Prostate gland (tissue), 2 donors: Measurements from ENCODE around the gene LGI4. TPM values are rescaled to one million over a fixed set of nuclear protein-coding genes. Genes with fewer than 3 reads are reported as not detected.

Source experiments
- DNase-seq: peaks from one replicate; pipeline ENCODE4 v3.0.0-alpha.2; 2019; ENCODE audit warnings: low spot score
- H3K27ac ChIP-seq, 2 donors: fragments of 200-600 bp; sonication (generic); 2 replicates each; pipeline ENCODE4 v1.5.1; 2017 to 2019
- H3K27me3 ChIP-seq: fragments of 200-600 bp; sonication (generic); replicated peaks from 2 replicates; pipeline ENCODE4 v1.5.1; 2019; ENCODE audit not compliant: insufficient read depth
- H3K36me3 ChIP-seq, 2 donors: fragments of 200-600 bp; sonication (generic); 1 replicate in 1 of 2; 2 replicates in 1 of 2; pipeline versions ENCODE4 v1.5.1 to v1.8.1; 2017 to 2019
- H3K4me1 ChIP-seq: fragments of 200-600 bp; sonication (generic); replicated peaks from 2 replicates; pipeline ENCODE4 v1.5.1; 2019
- H3K4me3 ChIP-seq, 2 donors: fragments of 200-600 bp; sonication (generic); 2 replicates each; pipeline ENCODE4 v1.5.1; 2017 to 2019
- H3K9me3 ChIP-seq: fragments of 200-600 bp; sonication (generic); 2 replicates; pipeline ENCODE4 v1.5.1; 2017
- CTCF ChIP-seq, 4 experiments: fragments of 200-600 bp in 2 of 4; fragments of 450-650 bp in 2 of 4; sonication (generic) in 2 of 4; IDR thresholded peaks; 1 replicate in 3 of 4; 2 replicates in 1 of 4; pipeline ENCODE4 v1.5.1; 2016 to 2019; ENCODE audit warnings: antibody characterized with exemption in 4 of 4, mild to moderate bottlenecking in 2 of 4, moderate library complexity in 2 of 4
- POLR2A ChIP-seq: fragments of 450-650 bp; IDR thresholded peaks from one replicate; pipeline ENCODE4 v1.6.1; 2016; ENCODE audit warnings: antibody characterized with exemption, mild to moderate bottlenecking
- POLR2AphosphoS5 ChIP-seq: sonication (generic); formaldehyde crosslinking; IDR thresholded peaks from one replicate; pipeline ENCODE4 v1.6.1; 2017; ENCODE audit warnings: antibody characterized with exemption
- WGBS: methylation state at CpG from one replicate; pipeline ENCODE4 v1.1.5; 2018; 5-methylcytosine and 5-hydroxymethylcytosine counted together
- intact Hi-C: fragments of 100-400 bp; cut with DNase I; formaldehyde crosslinking; loops from one replicate; pipeline ENCODE4 v1.14.2; 2022
- total RNA-seq, 2 donors: library from RNA; depleted of rRNA; stranded (reverse); fragments of >200 nt; gene quantifications; one replicate each; pipeline ENCODE4 v1.1.0, GENCODE V29; 2016

Gene LGI4
- total RNA-seq, 2 donors from 2014 or later = 9.1 to 16.3 TPM

DNA sequence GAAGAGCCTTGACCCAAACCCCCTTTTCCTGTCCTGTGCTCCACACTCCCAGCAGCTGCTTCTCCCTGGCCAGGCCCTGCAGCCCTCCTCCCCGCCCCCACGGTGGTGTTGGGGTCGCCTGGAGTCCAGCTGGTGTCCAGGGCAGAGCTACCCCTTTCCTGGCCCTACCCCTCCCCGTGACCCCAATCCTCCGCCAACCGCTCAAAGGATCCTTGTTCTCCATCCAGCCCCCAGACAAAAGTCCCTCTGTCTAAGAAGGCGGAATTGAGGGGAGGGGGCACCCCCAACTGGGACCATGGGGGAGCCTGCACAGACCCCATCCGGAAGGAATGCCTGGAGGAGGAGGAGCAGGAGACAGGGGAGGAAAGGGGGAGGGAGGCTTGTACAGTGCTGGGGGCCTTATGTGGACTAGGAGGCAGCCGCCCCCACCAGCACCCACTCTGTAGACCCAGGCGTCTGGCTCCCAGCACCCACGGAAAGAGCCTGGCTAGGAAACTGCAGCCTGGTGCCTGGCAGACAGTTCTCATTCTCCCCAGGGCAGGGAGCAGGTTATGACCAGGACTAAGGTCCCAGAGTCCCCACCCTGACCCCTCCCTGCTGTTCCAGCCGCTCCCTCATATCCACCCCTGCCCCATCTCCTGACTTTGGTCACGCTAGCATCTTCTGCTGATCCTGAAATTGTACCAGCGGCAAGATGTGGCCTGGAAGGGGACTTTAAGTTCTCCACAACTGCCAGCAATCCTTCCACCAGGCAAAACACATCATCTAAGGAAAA, 19.5 kb downstream of the LGI4 start, which contains the start of gene FXYD3:
Gene FXYD3, plus strand, starts transcription at position 647 of the 775 bp plus-strand sequence. CDS start 3,554 bp downstream, outside the sequence.
- Histone ChIP-seq H3K27ac (peak within 1 kb of the TSS; percentile 83 to 88), H3K4me3 (peak within 1 kb of the TSS; percentile 64 to 65), H3K36me3 (no peaks in the 10 kb centered on the region), H3K4me1 (no peaks in the 10 kb centered on the region), H3K9me3 (no peaks in the 10 kb centered on the region), H3K27me3 (no peaks in the 10 kb centered on the region)
- TF ChIP-seq CTCF (IDR thresholded peaks at IDR 0.05) (no peak), POLR2A (peak; percentile 34), POLR2AphosphoS5 (no peak)
- DNase-seq = no peak
- WGBS = 35% methylated on average over 14 of the region's 14 CpGs
- intact Hi-C loops = no loop called here

GRCh38 chr19:35114353-35115176, 20.3 kb downstream of the LGI4 start:
- no peaks in the 10 kb centered on the region for H3K36me3 ChIP-seq
- peak overlapping the region; percentile 64 to 65 for H3K4me3 ChIP-seq
- WGBS = 9% methylated on average over 23 of the region's 23 CpGs
- H3K27ac ChIP-seq = peak overlapping the region; percentile 83 to 88
- no peaks in the 10 kb centered on the region for H3K4me1 ChIP-seq
- no peaks in the 10 kb centered on the region for H3K27me3 ChIP-seq
- DNase-seq = peak; percentile 84
- no peaks in the 10 kb centered on the region for H3K9me3 ChIP-seq
- intact Hi-C loops = loop anchor here (1.0 kb wide), 1 partner anchor 21 kb away; the partner anchor contains the start of gene LGI4
- TF ChIP-seq POLR2A (peak; percentile 71), CTCF (IDR thresholded peaks at IDR 0.05) (peak; percentile 94 to 98 (median 97)), POLR2AphosphoS5 (peak; percentile 70)

GRCh38 chr19:35112995-35113688, 21.7 kb downstream of the LGI4 start:
- H3K4me1 ChIP-seq = no peaks in the 10 kb centered on the region
- DNase-seq = no peak
- H3K9me3 ChIP-seq = no peaks in the 10 kb centered on the region
- H3K4me3 ChIP-seq = no peak overlapping the region
- no peaks in the 10 kb centered on the region for H3K27me3 ChIP-seq
- H3K27ac ChIP-seq = no peak overlapping the region
- 92% methylated on average over 15 of the region's 15 CpGs for WGBS
- intact Hi-C loops = no loop called here
- H3K36me3 ChIP-seq = no peaks in the 10 kb centered on the region
- no peak for TF ChIP-seq POLR2AphosphoS5
- TF ChIP-seq CTCF (IDR thresholded peaks at IDR 0.05) = no peak
- no peak for TF ChIP-seq POLR2A

DNA sequence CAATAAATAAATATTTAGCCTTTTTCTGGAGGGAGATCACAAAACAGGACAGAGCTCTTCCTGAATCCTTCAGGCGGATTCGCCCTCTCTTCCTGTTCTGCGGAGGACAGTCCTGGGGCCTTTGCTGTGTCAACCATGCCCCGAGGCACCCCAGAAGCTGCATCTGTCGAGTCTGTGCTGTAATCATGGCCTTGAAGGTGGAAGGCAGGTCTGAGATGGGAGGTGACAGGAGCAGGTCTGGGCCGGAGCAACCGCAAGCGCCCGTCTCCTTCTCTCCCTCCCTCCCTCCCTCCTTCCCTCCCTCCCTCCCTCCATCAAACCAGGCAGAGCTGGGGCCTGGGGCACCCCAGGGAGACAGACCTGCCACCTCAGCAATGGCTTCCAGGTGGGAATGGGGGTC, 23.9 kb downstream of the LGI4 start:
- no peak for TF ChIP-seq POLR2A
- TF ChIP-seq CTCF (IDR thresholded peaks at IDR 0.05) = no peak
- no peak for TF ChIP-seq POLR2AphosphoS5
- Histone ChIP-seq H3K4me1 (no peaks in the 10 kb centered on the region), H3K4me3 (no peak overlapping the region), H3K27ac (peak overlapping the region in 1 of 2 donors; percentile 41), H3K27me3 (no peaks in the 10 kb centered on the region), H3K36me3 (no peaks in the 10 kb centered on the region), H3K9me3 (no peaks in the 10 kb centered on the region)
- intact Hi-C loops = no loop called here
- no peak for DNase-seq
- 42% methylated on average over 9 of the region's 9 CpGs for WGBS
